Measurements from ENCODE around the gene TLN1. TPM values are rescaled to one million over a fixed set of nuclear protein-coding genes. Genes with fewer than 3 reads are reported as not detected.

TLN1 gene
- polyA plus RNA-seq, 2 of the 4 experiments (the other 2 are of a cell fraction) = 65.5 to 108 TPM

GRCh38 chr9:35748858-35749514 lies 17.0 kb upstream of the TLN1 start, which contains the start of the genes GBA2 and RGP1:
Gene GBA2, minus strand, starts transcription at chr9:35749228. Its CDS starts 524 bp downstream, at chr9:35748704.
Gene RGP1, plus strand, starts transcription at chr9:35749287. Its CDS starts 469 bp downstream, at chr9:35749756.
- Histone ChIP-seq H3K4me3 (peak within 1 kb of the TSS; percentile 69), H3K27ac (peak within 1 kb of the TSS; percentile 84 to 99), H3K9me3 (no peaks in the 10 kb centered on the region), H3K4me1 (peaks cover 30% of the 10 kb centered on the region), H3K4me2 (peak within 1 kb of the TSS; percentile 94)
- peak; percentile 62 to 81 for DNase-seq (ENCODE audit: low read depth in 1 of 2, low spot score in 1 of 2)
- ChIA-PET CTCF (interaction anchor here (0.8 to 13.6 kb wide), 14 partner anchors 6 to 162 kb away, joined by 3 to 116 read pairs (median 5); partner anchors contain the start of genes CREB3, MSMP and TLN1), POLR2A (interaction anchor here (0.6 to 4.8 kb wide), 13 partner anchors 9 to 669 kb away, joined by 3 to 41 read pairs (median 5); partner anchors contain the start of genes ARHGEF39, CCDC107, CREB3 and FANCG)
- ATAC-seq = peak; percentile 91 to 93
- WGBS (ENCODE audit: missing lambda C conversion rate) = 2% methylated on average over 21 of the region's 69 CpGs
- FAIRE-seq = no peak
- TF ChIP-seq, protein P1, sequence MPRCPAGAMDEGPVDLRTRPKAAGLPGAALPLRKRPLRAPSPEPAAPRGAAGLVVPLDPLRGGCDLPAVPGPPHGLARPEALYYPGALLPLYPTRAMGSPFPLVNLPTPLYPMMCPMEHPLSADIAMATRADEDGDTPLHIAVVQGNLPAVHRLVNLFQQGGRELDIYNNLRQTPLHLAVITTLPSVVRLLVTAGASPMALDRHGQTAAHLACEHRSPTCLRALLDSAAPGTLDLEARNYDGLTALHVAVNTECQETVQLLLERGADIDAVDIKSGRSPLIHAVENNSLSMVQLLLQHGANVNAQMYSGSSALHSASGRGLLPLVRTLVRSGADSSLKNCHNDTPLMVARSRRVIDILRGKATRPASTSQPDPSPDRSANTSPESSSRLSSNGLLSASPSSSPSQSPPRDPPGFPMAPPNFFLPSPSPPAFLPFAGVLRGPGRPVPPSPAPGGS (IDR thresholded peaks at IDR 0.05) = peak; percentile 58; the same call in 1 of the 3 replicates
- TF ChIP-seq GATA3 (IDR thresholded peaks at IDR 0.05; ENCODE audit: borderline replicate concordance) (no peak), EP300 (IDR thresholded peaks at IDR 0.05) (no peak), RFX5 (IDR thresholded peaks at IDR 0.05) (no peak), HOXB13 (CRISPR knock-in tag; IDR thresholded peaks at IDR 0.05; ENCODE audit: low read depth) (no peak), RCOR1 (IDR thresholded peaks at IDR 0.05; ENCODE audit: low read depth, low read length) (no peak), CBX8 (IDR thresholded peaks at IDR 0.05) (no peak), TP53 (CRISPR knock-in tag; IDR thresholded peaks at IDR 0.05) (no peak), ZSCAN20 (CRISPR knock-in tag; IDR thresholded peaks at IDR 0.05) (no peak), MYC (IDR thresholded peaks at IDR 0.05; ENCODE audit: borderline replicate concordance, low read length) (no peak), NR3C1 (IDR thresholded peaks at IDR 0.05) (no peak), HOXA7 (CRISPR knock-in tag; IDR thresholded peaks at IDR 0.05) (no peak), EHF (CRISPR knock-in tag; IDR thresholded peaks at IDR 0.05) (no peak), USF2 (IDR thresholded peaks at IDR 0.05) (no peak), POLR2AphosphoS2 (conservative IDR thresholded peaks at IDR 0.05; ENCODE audit: low read length) (no peak), FOSL2 (IDR thresholded peaks at IDR 0.05) (no peak), FOSL2 (CRISPR knock-in tag; IDR thresholded peaks at IDR 0.05) (no peak), KDM5A (IDR thresholded peaks at IDR 0.05) (no peak), JUN (IDR thresholded peaks at IDR 0.05) (peak; percentile 32 to 85; a peak in 4 of 5 replicates), HOXB5 (CRISPR knock-in tag; IDR thresholded peaks at IDR 0.05) (0 out of 2 replicates have a peak, but pooled peaks have one; percentile 48), SREBF2 (IDR thresholded peaks at IDR 0.05) (no peak), RARB (CRISPR knock-in tag; IDR thresholded peaks at IDR 0.05) (no peak), HDAC2 (IDR thresholded peaks at IDR 0.05) (no peak), BHLHE40 (IDR thresholded peaks at IDR 0.05; ENCODE audit: low read depth, low read length) (no peak), KDM1A (IDR thresholded peaks at IDR 0.05; ENCODE audit: low read depth) (no peak), ELK1 (IDR thresholded peaks at IDR 0.05; ENCODE audit: low read depth, low read length) (no peak), ESRRA (IDR thresholded peaks at IDR 0.05; ENCODE audit: borderline replicate concordance, low read length) (peak; percentile 81), MAX (IDR thresholded peaks at IDR 0.05) (no peak; the same call in 1 of the 2 replicates), MAFK (IDR thresholded peaks at IDR 0.05; ENCODE audit: partially characterized antibody) (no peak), MAZ (IDR thresholded peaks at IDR 0.05; ENCODE audit: borderline replicate concordance, low read depth, low read length) (no peak), FOXS1 (CRISPR knock-in tag; IDR thresholded peaks at IDR 0.05) (no peak)
- TF ChIP-seq, protein P2, sequence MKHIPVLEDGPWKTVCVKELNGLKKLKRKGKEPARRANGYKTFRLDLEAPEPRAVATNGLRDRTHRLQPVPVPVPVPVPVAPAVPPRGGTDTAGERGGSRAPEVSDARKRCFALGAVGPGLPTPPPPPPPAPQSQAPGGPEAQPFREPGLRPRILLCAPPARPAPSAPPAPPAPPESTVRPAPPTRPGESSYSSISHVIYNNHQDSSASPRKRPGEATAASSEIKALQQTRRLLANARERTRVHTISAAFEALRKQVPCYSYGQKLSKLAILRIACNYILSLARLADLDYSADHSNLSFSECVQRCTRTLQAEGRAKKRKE (CRISPR knock-in tag; IDR thresholded peaks at IDR 0.05; ENCODE audit: low read depth) = no peak
- TF ChIP-seq, protein P3, sequence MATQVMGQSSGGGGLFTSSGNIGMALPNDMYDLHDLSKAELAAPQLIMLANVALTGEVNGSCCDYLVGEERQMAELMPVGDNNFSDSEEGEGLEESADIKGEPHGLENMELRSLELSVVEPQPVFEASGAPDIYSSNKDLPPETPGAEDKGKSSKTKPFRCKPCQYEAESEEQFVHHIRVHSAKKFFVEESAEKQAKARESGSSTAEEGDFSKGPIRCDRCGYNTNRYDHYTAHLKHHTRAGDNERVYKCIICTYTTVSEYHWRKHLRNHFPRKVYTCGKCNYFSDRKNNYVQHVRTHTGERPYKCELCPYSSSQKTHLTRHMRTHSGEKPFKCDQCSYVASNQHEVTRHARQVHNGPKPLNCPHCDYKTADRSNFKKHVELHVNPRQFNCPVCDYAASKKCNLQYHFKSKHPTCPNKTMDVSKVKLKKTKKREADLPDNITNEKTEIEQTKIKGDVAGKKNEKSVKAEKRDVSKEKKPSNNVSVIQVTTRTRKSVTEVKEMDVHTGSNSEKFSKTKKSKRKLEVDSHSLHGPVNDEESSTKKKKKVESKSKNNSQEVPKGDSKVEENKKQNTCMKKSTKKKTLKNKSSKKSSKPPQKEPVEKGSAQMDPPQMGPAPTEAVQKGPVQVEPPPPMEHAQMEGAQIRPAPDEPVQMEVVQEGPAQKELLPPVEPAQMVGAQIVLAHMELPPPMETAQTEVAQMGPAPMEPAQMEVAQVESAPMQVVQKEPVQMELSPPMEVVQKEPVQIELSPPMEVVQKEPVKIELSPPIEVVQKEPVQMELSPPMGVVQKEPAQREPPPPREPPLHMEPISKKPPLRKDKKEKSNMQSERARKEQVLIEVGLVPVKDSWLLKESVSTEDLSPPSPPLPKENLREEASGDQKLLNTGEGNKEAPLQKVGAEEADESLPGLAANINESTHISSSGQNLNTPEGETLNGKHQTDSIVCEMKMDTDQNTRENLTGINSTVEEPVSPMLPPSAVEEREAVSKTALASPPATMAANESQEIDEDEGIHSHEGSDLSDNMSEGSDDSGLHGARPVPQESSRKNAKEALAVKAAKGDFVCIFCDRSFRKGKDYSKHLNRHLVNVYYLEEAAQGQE (IDR thresholded peaks at IDR 0.05) = no peak
- TF ChIP-seq, protein P4, sequence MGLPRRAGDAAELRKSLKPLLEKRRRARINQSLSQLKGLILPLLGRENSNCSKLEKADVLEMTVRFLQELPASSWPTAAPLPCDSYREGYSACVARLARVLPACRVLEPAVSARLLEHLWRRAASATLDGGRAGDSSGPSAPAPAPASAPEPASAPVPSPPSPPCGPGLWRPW (IDR thresholded peaks at IDR 0.05) = no peak

Data from A549 (cell line).